Fibroblast of lung (primary cell): ENCODE measurements around the gene PLP1. TPM values are rescaled to one million over a fixed set of nuclear protein-coding genes. Genes with fewer than 3 reads are reported as not detected.

ENCODE experiments used
- DNase-seq, 2 donors: peaks; one replicate each; pipeline versions ENCODE4 v3.0.0 to v3.0.0-alpha.2; 2010; ENCODE audit warnings: low read depth in 2 of 2
- H2AFZ ChIP-seq: 2 replicates; pipeline ENCODE4 v1.5.1; 2012; ENCODE audit warnings: low read length, control low read depth, inconsistent platforms
- H3K27ac ChIP-seq: 2 replicates; pipeline ENCODE4 v1.5.1; 2011; ENCODE audit warnings: low read length, control low read depth; ENCODE audit not compliant: insufficient read depth
- H3K27me3 ChIP-seq: 2 replicates; pipeline ENCODE4 v1.5.1; 2011; ENCODE audit warnings: mild to moderate bottlenecking, low read length; ENCODE audit not compliant: control insufficient read depth, insufficient read depth
- H3K36me3 ChIP-seq: 2 replicates; pipeline ENCODE4 v1.5.1; 2011; ENCODE audit warnings: low read length; ENCODE audit not compliant: control insufficient read depth, insufficient read depth
- H3K4me1 ChIP-seq: 2 replicates; pipeline ENCODE4 v1.5.1; 2011; ENCODE audit warnings: low read length; ENCODE audit not compliant: control insufficient read depth, insufficient read depth; ENCODE audit errors: extremely low read depth
- H3K4me2 ChIP-seq: 2 replicates; pipeline ENCODE4 v1.5.1; 2011; ENCODE audit warnings: low read length, control low read depth; ENCODE audit not compliant: insufficient read depth; ENCODE audit errors: extremely low read depth
- H3K4me3 ChIP-seq, 4 experiments: fragments of 200-600 bp in 1 of 4; sonication (generic) in 1 of 4; replicated peaks in 1 of 4; 2 replicates each; pipeline ENCODE4 v1.5.1; 2011 to 2016; ENCODE audit warnings: low read length in 4 of 4, low read depth in 3 of 4, mild to moderate bottlenecking in 3 of 4, control low read depth in 2 of 4, inconsistent platforms in 1 of 4, mixed read lengths in 1 of 4; ENCODE audit not compliant: insufficient read depth in 1 of 4; ENCODE audit errors: control extremely low read depth in 1 of 4
- H3K79me2 ChIP-seq: 2 replicates; pipeline ENCODE4 v1.5.1; 2012; ENCODE audit warnings: mild to moderate bottlenecking, low read length, inconsistent platforms; ENCODE audit not compliant: control insufficient read depth, insufficient read depth
- H3K9ac ChIP-seq: 2 replicates; pipeline ENCODE4 v1.5.1; 2011; ENCODE audit warnings: mild to moderate bottlenecking, low read length, control low read depth; ENCODE audit not compliant: insufficient read depth
- H3K9me3 ChIP-seq: 2 replicates; pipeline ENCODE4 v1.5.1; 2012; ENCODE audit warnings: low read depth, low read length; ENCODE audit not compliant: control insufficient read depth, insufficient read depth
- H4K20me1 ChIP-seq: 2 replicates; pipeline ENCODE4 v1.5.1; 2011; ENCODE audit warnings: low read length; ENCODE audit not compliant: control insufficient read depth, insufficient read depth; ENCODE audit errors: extremely low read depth
- EZH2 ChIP-seq: IDR thresholded peaks from 2 replicates; pipeline ENCODE4 v1.5.1; 2012; ENCODE audit warnings: low read length, control low read depth, mild to moderate bottlenecking; ENCODE audit errors: missing control alignments
- polyA plus RNA-seq, 2 donors: library from polyadenylated mRNA; depleted of rRNA in 1 of 2; stranded (reverse) in 1 of 2; unstranded in 1 of 2; fragments of >200 nt; gene quantifications; 2 replicates each; pipeline ENCODE4 v1.2.1, GENCODE V29; 2011 to 2012; ENCODE audit warnings: missing spikeins in 1 of 2
- total RNA-seq: library from RNA; depleted of rRNA; stranded (reverse); fragments of >200 nt; gene quantifications from 2 replicates; pipeline ENCODE4 v1.2.1, GENCODE V29; 2014
- TF ChIP-seq, protein P1 (sequence below), 2 donors: IDR thresholded peaks in 1 of 2; conservative IDR thresholded peaks in 1 of 2; 1 replicate in 1 of 2; 2 replicates in 1 of 2; pipeline ENCODE4 v1.5.1; 2011 to 2012; ENCODE audit warnings: low read length in 2 of 2, control low read depth in 1 of 2, inconsistent platforms in 1 of 2, low read depth in 1 of 2, mild to moderate bottlenecking in 1 of 2

Gene PLP1
- total and polyA plus RNA-seq, 2 donors (not counting 1 experiment from before 2014, with no cell fraction given) = 0.17 TPM

DNA sequence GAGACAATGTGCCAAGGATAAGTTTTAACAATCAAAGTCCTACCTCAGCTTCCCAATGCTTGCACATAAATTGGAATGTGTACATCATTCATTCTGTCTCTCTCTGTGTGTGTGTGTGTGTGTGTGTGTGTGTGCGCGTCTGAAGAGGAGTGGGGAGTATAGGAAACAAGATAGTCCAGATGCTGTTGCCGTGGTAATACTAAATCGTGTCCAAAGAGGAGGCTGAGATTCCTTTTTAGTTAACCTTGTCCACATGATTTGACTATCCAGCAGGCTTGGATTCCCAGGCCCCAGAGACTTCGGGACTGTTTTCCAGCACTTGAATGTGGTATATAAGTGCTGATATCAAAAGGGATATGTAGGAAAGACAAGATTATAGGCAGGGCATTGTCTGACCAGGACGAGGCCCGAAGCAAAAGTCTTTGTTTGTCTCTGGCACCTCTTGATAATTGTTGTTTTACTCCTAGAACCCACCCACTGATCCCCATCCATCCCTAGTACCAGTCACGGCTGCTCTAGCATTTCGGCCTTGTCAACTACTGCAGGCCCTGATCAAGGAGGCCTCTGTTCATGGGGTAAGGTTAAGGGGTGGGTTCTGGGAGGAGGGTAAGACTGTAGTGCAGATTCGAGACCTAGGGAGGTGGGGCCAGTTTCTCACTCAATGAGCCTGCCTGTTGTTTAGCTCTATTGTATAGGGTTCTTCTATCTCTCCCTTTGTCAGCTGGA is 3.9 kb downstream of the PLP1 start:
- Histone ChIP-seq H3K4me2 (no peak overlapping the region), H3K4me3 (no peak overlapping the region), H3K27ac (no peak overlapping the region), H3K27me3 (peaks cover 8% of the 10 kb centered on the region), H3K9me3 (no peaks in the 10 kb centered on the region), H3K9ac (no peak overlapping the region), H2AFZ (no peak overlapping the region), H3K36me3 (no peaks in the 10 kb centered on the region), H3K79me2 (no peaks in the 10 kb centered on the region), H3K4me1 (no peaks in the 10 kb centered on the region), H4K20me1 (no peaks in the 10 kb centered on the region)
- DNase-seq = no peak
- TF ChIP-seq, protein P1, sequence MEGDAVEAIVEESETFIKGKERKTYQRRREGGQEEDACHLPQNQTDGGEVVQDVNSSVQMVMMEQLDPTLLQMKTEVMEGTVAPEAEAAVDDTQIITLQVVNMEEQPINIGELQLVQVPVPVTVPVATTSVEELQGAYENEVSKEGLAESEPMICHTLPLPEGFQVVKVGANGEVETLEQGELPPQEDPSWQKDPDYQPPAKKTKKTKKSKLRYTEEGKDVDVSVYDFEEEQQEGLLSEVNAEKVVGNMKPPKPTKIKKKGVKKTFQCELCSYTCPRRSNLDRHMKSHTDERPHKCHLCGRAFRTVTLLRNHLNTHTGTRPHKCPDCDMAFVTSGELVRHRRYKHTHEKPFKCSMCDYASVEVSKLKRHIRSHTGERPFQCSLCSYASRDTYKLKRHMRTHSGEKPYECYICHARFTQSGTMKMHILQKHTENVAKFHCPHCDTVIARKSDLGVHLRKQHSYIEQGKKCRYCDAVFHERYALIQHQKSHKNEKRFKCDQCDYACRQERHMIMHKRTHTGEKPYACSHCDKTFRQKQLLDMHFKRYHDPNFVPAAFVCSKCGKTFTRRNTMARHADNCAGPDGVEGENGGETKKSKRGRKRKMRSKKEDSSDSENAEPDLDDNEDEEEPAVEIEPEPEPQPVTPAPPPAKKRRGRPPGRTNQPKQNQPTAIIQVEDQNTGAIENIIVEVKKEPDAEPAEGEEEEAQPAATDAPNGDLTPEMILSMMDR (conservative IDR thresholded peaks at IDR 0.05 in 1 of 2, IDR thresholded peaks at IDR 0.05 in 1 of 2; ENCODE audit: low read depth in 1 of 2, low read length in 2 of 2) = no peak
- no peak for TF ChIP-seq EZH2

DNA sequence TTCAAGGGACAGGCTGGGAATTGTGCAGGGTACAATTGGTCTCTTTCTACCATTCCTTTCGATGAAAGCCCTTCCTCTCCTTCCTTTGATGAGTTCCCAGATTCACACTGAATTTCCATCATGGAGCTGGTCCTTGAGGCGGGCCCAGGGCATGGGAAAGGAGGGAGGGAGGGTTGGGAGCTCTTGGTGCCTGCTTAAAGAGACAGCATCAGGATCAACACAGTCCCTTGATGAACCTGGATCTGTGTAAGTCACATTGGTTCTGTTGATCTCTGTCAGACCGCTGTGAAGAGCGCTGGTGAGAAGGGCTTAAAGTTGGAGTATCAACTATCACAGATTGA is 4.4 kb downstream of the PLP1 start:
- DNase-seq = no peak

DNA sequence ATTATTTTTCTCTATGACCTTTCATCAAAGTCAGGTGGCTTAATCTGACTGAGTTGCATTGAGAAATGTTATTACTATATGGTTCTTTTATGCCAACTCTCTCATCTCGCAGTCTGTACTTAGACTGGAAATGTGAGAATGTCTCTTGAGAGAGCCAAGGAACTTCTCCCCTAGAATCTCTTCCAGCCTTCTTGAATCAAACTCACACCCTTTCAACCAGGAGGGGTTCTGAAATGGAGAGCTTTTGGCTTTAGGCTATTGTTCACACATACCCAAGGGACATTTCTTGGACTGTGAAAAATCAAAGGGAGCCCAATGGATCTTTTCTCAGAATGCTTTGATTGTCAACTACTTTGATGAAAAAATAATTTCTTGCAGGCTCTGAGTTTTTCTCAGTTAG is 5.1 kb downstream of the PLP1 start:
- Histone ChIP-seq H3K4me1 (no peaks in the 10 kb centered on the region), H3K9me3 (no peaks in the 10 kb centered on the region), H3K27me3 (peaks cover 8% of the 10 kb centered on the region), H3K36me3 (no peaks in the 10 kb centered on the region), H3K27ac (no peak overlapping the region), H3K9ac (no peak overlapping the region), H3K79me2 (no peaks in the 10 kb centered on the region), H3K4me2 (no peak overlapping the region), H4K20me1 (no peaks in the 10 kb centered on the region), H2AFZ (no peak overlapping the region), H3K4me3 (no peak overlapping the region)
- no peak for TF ChIP-seq EZH2
- TF ChIP-seq, protein P1 (conservative IDR thresholded peaks at IDR 0.05 in 1 of 2, IDR thresholded peaks at IDR 0.05 in 1 of 2; ENCODE audit: low read depth in 1 of 2, low read length in 2 of 2) = no peak
- DNase-seq = no peak

More for the DNA sequence above, 4.4 kb downstream of the PLP1 start:
- Histone ChIP-seq H4K20me1 (no peaks in the 10 kb centered on the region), H3K79me2 (no peaks in the 10 kb centered on the region), H3K9me3 (no peaks in the 10 kb centered on the region), H3K27me3 (peaks cover 8% of the 10 kb centered on the region), H3K36me3 (no peaks in the 10 kb centered on the region), H3K4me3 (no peak overlapping the region), H3K4me1 (no peaks in the 10 kb centered on the region), H2AFZ (no peak overlapping the region), H3K9ac (no peak overlapping the region), H3K4me2 (no peak overlapping the region), H3K27ac (no peak overlapping the region)
- TF ChIP-seq, protein P1 (conservative IDR thresholded peaks at IDR 0.05 in 1 of 2, IDR thresholded peaks at IDR 0.05 in 1 of 2; ENCODE audit: low read depth in 1 of 2, low read length in 2 of 2) = no peak
- no peak for TF ChIP-seq EZH2
